Esophagus muscularis mucosa (tissue), 4 donors: ENCODE data around the gene TBX2.

Experiments used
- EP300 ChIP-seq: sonication (generic); formaldehyde crosslinking; IDR thresholded peaks from one replicate; pipeline ENCODE4 v1.6.1; 2017; ENCODE audit warnings: antibody characterized with exemption
- POLR2A ChIP-seq: fragments of 450-650 bp; IDR thresholded peaks from one replicate; pipeline ENCODE4 v1.6.1; 2017; ENCODE audit warnings: antibody characterized with exemption, moderate library complexity, mild to moderate bottlenecking, low read depth
- TF ChIP-seq, protein P1 (sequence below), 3 experiments: fragments of 200-600 bp in 2 of 3; fragments of 450-650 bp in 1 of 3; sonication (generic) in 2 of 3; IDR thresholded peaks; one replicate each; pipeline ENCODE4 v1.5.1; 2017 to 2019; ENCODE audit warnings: antibody characterized with exemption in 3 of 3, mild to moderate bottlenecking in 2 of 3, moderate library complexity in 1 of 3

DNA sequence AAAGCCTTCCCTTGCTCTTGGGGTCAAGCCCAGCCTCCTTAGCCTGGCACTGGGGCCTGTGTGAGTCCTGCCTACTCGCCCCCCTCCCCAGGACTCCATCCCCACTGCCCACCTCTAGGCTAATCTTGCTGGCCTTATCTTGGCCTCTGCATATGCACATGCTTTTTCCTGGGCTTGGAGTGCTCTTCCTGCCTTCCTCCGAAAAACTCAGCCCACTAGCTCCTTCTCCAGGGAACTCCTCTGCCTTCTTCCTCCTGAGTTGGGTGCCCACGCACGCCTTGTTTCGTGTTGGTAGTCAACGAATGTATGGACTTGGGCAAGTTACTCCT lies 16.5 kb downstream of the TBX2 start:
- TF ChIP-seq, protein P1, sequence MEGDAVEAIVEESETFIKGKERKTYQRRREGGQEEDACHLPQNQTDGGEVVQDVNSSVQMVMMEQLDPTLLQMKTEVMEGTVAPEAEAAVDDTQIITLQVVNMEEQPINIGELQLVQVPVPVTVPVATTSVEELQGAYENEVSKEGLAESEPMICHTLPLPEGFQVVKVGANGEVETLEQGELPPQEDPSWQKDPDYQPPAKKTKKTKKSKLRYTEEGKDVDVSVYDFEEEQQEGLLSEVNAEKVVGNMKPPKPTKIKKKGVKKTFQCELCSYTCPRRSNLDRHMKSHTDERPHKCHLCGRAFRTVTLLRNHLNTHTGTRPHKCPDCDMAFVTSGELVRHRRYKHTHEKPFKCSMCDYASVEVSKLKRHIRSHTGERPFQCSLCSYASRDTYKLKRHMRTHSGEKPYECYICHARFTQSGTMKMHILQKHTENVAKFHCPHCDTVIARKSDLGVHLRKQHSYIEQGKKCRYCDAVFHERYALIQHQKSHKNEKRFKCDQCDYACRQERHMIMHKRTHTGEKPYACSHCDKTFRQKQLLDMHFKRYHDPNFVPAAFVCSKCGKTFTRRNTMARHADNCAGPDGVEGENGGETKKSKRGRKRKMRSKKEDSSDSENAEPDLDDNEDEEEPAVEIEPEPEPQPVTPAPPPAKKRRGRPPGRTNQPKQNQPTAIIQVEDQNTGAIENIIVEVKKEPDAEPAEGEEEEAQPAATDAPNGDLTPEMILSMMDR (IDR thresholded peaks at IDR 0.05): no peak
- no peak for TF ChIP-seq EP300
- no peak for TF ChIP-seq POLR2A
